HepG2 (cell line): ENCODE results near the gene WNT7A. TPM values are rescaled to one million over a fixed set of nuclear protein-coding genes. Genes with fewer than 3 reads are reported as not detected.

Experiments
- CENPX ChIP-seq: sonication (generic); formaldehyde crosslinking; IDR thresholded peaks from 2 replicates; pipeline ENCODE4 v1.9.0; 2021; ENCODE audit warnings: mild to moderate bottlenecking, missing genetic modification reagents, moderate library complexity
- DMAP1 ChIP-seq: IDR thresholded peaks from 2 replicates; pipeline ENCODE4 v1.6.1; 2016
- FOXA1 ChIP-seq, 2 experiments: fragments of 450-650 bp in 1 of 2; sonication (generic) in 1 of 2; formaldehyde crosslinking in 1 of 2; IDR thresholded peaks; 2 replicates each; pipeline versions ENCODE4 v1.4.0 to v1.6.1; 2016 to 2020; ENCODE audit warnings: missing genetic modification reagents in 1 of 2
- HOXA9 ChIP-seq: sonication (generic); formaldehyde crosslinking; IDR thresholded peaks from 2 replicates; pipeline ENCODE4 v1.8.1; 2022; ENCODE audit warnings: missing genetic modification reagents, mild to moderate bottlenecking, moderate library complexity, borderline replicate concordance
- NCOA2 ChIP-seq: sonication (generic); formaldehyde crosslinking; IDR thresholded peaks from 2 replicates; pipeline ENCODE4 v1.8.0; 2022; ENCODE audit warnings: inconsistent platforms
- NRL ChIP-seq: sonication (generic); formaldehyde crosslinking; IDR thresholded peaks from 2 replicates; pipeline ENCODE4 v1.5.0; 2020; ENCODE audit warnings: missing genetic modification reagents, mild to moderate bottlenecking, moderate library complexity, borderline replicate concordance
- RBFOX2 ChIP-seq: fragments of 200-400 bp; formaldehyde crosslinking; IDR thresholded peaks from 2 replicates; pipeline ENCODE4 v1.6.1; 2017; ENCODE audit warnings: low read depth, mild to moderate bottlenecking, low read length
- SMC3 ChIP-seq: IDR thresholded peaks from 2 replicates; pipeline ENCODE4 v1.6.1; 2011; ENCODE audit warnings: low read length, improper control_type of control experiment
- SPEN ChIP-seq: sonication (generic); formaldehyde crosslinking; IDR thresholded peaks from 2 replicates; pipeline ENCODE4 v1.5.1; 2020; ENCODE audit warnings: low read depth, mild to moderate bottlenecking, missing genetic modification reagents
- STAG1 ChIP-seq: sonication (generic); formaldehyde crosslinking; IDR thresholded peaks from 2 replicates; pipeline ENCODE4 v1.4.0; 2020; ENCODE audit warnings: missing genetic modification reagents
- ZFAT ChIP-seq: sonication (generic); formaldehyde crosslinking; conservative IDR thresholded peaks from 2 replicates; pipeline ENCODE4 v1.8.1; 2023; ENCODE audit warnings: missing genetic modification reagents, inconsistent platforms
- ZFP62 ChIP-seq: sonication (generic); formaldehyde crosslinking; IDR thresholded peaks from 2 replicates; pipeline ENCODE4 v1.4.0; 2020; ENCODE audit warnings: missing genetic modification reagents
- ZNF124 ChIP-seq: sonication (generic); formaldehyde crosslinking; IDR thresholded peaks from 2 replicates; pipeline ENCODE4 v1.4.0; 2020; ENCODE audit warnings: missing genetic modification reagents
- ZNF253 ChIP-seq: sonication (generic); formaldehyde crosslinking; IDR thresholded peaks from 2 replicates; pipeline ENCODE4 v1.8.0; 2022; ENCODE audit warnings: mild to moderate bottlenecking, missing genetic modification reagents, borderline replicate concordance
- ZNF296 ChIP-seq: sonication (generic); formaldehyde crosslinking; conservative IDR thresholded peaks from 2 replicates; pipeline ENCODE4 v1.5.0; 2020; ENCODE audit warnings: mild to moderate bottlenecking, missing genetic modification reagents
- ZNF382 ChIP-seq: sonication (generic); formaldehyde crosslinking; IDR thresholded peaks from 2 replicates; pipeline ENCODE4 v1.5.0; 2020; ENCODE audit warnings: missing genetic modification reagents, mild to moderate bottlenecking, borderline replicate concordance
- ZNF674 ChIP-seq: sonication (generic); formaldehyde crosslinking; IDR thresholded peaks from 2 replicates; pipeline ENCODE4 v1.5.0; 2020; ENCODE audit warnings: low read depth, mild to moderate bottlenecking, missing genetic modification reagents
- ZSCAN20 ChIP-seq: sonication (generic); formaldehyde crosslinking; IDR thresholded peaks from 2 replicates; pipeline ENCODE4 v1.4.0; 2020; ENCODE audit warnings: missing genetic modification reagents, mild to moderate bottlenecking, borderline replicate concordance
- polyA plus RNA-seq, 8 experiments: library from polyadenylated mRNA; depleted of rRNA in 3 of 8; stranded (reverse) in 7 of 8; unstranded in 1 of 8; fragments of >200 nt; fragmentation: Illumina TruSeq in 4 of 8; extraction: Trizol in 4 of 8; gene quantifications; 2 replicates each; pipeline versions ENCODE4 v1.2.1 to v1.2.3, GENCODE V29; 2011 to 2016; ENCODE audit warnings: low read depth in 4 of 8, missing spikeins in 1 of 8, mixed read lengths in 1 of 8; ENCODE audit not compliant: insufficient read depth in 1 of 8
- total RNA-seq, 5 experiments: library from RNA; depleted of rRNA; stranded (reverse); fragments of >200 nt; fragmentation: Illumina TruSeq; extraction: Trizol; gene quantifications; 2 replicates each; pipeline ENCODE4 v1.2.3, GENCODE V29; 2016; ENCODE audit warnings: low read depth in 1 of 5
- TF ChIP-seq, protein P1 (sequence below): sonication (generic); formaldehyde crosslinking; IDR thresholded peaks from 2 replicates; pipeline ENCODE4 v1.5.1; 2020; ENCODE audit warnings: mild to moderate bottlenecking, missing genetic modification reagents, moderate library complexity
- TF ChIP-seq, protein P2 (sequence below): IDR thresholded peaks from 2 replicates; pipeline ENCODE4 v1.6.1; 2016; ENCODE audit warnings: missing compliant biosample characterization, missing genetic modification reagents, borderline replicate concordance
- TF ChIP-seq, protein P3 (sequence below): sonication (generic); formaldehyde crosslinking; IDR thresholded peaks from 2 replicates; pipeline ENCODE4 v1.4.0; 2020; ENCODE audit warnings: missing genetic modification reagents, borderline replicate concordance
- TF ChIP-seq, protein P4 (sequence below): sonication (generic); formaldehyde crosslinking; IDR thresholded peaks from 2 replicates; pipeline ENCODE4 v1.5.1; 2020; ENCODE audit warnings: missing genetic modification reagents, mild to moderate bottlenecking, borderline replicate concordance

The WNT7A gene
- total and polyA plus RNA-seq, 2 of the 13 experiments (the other 11 are each of a cell fraction or from before 2014, with no cell fraction given) = not detected

DNA sequence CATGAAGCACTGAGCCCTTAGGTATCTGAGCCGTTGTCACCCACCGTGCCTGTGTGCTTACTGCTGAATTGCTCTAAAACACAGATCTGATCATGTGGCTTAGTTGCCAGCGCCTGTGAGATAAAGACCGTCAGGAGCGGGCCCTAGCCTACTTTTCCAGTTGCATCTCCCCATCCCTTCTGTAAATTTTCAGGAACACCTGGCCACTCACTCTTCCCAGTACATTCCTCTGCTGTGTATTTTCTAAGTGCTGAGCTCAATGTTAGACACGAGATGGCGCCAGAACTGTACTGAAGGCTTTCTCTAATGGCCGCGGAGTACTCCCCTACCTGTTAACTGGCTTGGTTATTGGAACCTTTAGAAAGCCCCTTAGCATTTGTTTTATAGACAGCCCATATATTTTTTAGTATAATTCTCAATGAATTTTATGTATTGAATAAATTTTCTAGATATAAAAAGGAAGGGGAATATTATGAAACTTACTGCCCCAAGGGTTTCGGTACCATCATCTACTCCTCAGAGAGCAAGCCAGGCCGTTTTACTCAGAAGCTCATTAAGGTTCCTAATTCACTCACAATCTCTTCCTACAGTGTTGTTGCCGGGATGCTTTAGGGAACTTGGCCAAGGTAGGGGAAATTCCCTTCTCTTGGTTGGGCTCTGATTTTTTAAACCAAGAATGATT, 16.7 kb upstream of the WNT7A start (continued):
- TF ChIP-seq NCOA2 (CRISPR knock-in tag) (no peak), STAG1 (CRISPR knock-in tag) (peak; percentile 87), ZNF382 (CRISPR knock-in tag) (no peak), RBFOX2 (no peak), ZNF253 (CRISPR knock-in tag) (no peak), FOXA1 (IDR thresholded peaks at IDR 0.05) (no peak), FOXA1 (CRISPR knock-in tag; IDR thresholded peaks at IDR 0.05) (no peak), CENPX (CRISPR knock-in tag) (no peak), DMAP1 (CRISPR knock-in tag) (no peak), ZFP62 (no peak), ZSCAN20 (CRISPR knock-in tag) (no peak), SMC3 (peak; percentile 94), ZNF124 (CRISPR knock-in tag) (no peak; the same call in 1 of the 2 replicates), HOXA9 (CRISPR knock-in tag) (no peak), SPEN (CRISPR knock-in tag) (no peak), ZNF296 (CRISPR knock-in tag) (no peak), NRL (no peak), ZFAT (no peak), ZNF674 (CRISPR knock-in tag) (no peak)
- TF ChIP-seq, protein P1, sequence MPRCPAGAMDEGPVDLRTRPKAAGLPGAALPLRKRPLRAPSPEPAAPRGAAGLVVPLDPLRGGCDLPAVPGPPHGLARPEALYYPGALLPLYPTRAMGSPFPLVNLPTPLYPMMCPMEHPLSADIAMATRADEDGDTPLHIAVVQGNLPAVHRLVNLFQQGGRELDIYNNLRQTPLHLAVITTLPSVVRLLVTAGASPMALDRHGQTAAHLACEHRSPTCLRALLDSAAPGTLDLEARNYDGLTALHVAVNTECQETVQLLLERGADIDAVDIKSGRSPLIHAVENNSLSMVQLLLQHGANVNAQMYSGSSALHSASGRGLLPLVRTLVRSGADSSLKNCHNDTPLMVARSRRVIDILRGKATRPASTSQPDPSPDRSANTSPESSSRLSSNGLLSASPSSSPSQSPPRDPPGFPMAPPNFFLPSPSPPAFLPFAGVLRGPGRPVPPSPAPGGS (CRISPR knock-in tag) = no peak
- TF ChIP-seq, protein P2, sequence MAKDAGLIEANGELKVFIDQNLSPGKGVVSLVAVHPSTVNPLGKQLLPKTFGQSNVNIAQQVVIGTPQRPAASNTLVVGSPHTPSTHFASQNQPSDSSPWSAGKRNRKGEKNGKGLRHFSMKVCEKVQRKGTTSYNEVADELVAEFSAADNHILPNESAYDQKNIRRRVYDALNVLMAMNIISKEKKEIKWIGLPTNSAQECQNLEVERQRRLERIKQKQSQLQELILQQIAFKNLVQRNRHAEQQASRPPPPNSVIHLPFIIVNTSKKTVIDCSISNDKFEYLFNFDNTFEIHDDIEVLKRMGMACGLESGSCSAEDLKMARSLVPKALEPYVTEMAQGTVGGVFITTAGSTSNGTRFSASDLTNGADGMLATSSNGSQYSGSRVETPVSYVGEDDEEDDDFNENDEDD = no peak
- TF ChIP-seq, protein P3, sequence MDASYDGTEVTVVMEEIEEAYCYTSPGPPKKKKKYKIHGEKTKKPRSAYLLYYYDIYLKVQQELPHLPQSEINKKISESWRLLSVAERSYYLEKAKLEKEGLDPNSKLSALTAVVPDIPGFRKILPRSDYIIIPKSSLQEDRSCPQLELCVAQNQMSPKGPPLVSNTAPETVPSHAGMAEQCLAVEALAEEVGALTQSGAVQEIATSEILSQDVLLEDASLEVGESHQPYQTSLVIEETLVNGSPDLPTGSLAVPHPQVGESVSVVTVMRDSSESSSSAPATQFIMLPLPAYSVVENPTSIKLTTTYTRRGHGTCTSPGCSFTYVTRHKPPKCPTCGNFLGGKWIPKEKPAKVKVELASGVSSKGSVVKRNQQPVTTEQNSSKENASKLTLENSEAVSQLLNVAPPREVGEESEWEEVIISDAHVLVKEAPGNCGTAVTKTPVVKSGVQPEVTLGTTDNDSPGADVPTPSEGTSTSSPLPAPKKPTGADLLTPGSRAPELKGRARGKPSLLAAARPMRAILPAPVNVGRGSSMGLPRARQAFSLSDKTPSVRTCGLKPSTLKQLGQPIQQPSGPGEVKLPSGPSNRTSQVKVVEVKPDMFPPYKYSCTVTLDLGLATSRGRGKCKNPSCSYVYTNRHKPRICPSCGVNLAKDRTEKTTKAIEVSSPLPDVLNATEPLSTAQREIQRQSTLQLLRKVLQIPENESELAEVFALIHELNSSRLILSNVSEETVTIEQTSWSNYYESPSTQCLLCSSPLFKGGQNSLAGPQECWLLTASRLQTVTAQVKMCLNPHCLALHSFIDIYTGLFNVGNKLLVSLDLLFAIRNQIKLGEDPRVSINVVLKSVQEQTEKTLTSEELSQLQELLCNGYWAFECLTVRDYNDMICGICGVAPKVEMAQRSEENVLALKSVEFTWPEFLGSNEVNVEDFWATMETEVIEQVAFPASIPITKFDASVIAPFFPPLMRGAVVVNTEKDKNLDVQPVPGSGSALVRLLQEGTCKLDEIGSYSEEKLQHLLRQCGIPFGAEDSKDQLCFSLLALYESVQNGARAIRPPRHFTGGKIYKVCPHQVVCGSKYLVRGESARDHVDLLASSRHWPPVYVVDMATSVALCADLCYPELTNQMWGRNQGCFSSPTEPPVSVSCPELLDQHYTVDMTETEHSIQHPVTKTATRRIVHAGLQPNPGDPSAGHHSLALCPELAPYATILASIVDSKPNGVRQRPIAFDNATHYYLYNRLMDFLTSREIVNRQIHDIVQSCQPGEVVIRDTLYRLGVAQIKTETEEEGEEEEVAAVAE (CRISPR knock-in tag) = no peak
- TF ChIP-seq, protein P4, sequence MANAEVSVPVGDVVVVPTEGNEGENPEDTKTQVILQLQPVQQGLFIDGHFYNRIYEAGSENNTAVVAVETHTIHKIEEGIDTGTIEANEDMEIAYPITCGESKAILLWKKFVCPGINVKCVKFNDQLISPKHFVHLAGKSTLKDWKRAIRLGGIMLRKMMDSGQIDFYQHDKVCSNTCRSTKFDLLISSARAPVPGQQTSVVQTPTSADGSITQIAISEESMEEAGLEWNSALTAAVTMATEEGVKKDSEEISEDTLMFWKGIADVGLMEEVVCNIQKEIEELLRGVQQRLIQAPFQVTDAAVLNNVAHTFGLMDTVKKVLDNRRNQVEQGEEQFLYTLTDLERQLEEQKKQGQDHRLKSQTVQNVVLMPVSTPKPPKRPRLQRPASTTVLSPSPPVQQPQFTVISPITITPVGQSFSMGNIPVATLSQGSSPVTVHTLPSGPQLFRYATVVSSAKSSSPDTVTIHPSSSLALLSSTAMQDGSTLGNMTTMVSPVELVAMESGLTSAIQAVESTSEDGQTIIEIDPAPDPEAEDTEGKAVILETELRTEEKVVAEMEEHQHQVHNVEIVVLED (CRISPR knock-in tag) = no peak
